Measurements from ENCODE around the gene RAB24. TPM values are rescaled to one million over a fixed set of nuclear protein-coding genes. Genes with fewer than 3 reads are reported as not detected.

The RAB24 gene
- total RNA-seq, 3 donors from 2014 or later (not counting 1 experiment from before 2014, with no cell fraction given): 42.5 to 55.4 (median 49.5) TPM

DNA sequence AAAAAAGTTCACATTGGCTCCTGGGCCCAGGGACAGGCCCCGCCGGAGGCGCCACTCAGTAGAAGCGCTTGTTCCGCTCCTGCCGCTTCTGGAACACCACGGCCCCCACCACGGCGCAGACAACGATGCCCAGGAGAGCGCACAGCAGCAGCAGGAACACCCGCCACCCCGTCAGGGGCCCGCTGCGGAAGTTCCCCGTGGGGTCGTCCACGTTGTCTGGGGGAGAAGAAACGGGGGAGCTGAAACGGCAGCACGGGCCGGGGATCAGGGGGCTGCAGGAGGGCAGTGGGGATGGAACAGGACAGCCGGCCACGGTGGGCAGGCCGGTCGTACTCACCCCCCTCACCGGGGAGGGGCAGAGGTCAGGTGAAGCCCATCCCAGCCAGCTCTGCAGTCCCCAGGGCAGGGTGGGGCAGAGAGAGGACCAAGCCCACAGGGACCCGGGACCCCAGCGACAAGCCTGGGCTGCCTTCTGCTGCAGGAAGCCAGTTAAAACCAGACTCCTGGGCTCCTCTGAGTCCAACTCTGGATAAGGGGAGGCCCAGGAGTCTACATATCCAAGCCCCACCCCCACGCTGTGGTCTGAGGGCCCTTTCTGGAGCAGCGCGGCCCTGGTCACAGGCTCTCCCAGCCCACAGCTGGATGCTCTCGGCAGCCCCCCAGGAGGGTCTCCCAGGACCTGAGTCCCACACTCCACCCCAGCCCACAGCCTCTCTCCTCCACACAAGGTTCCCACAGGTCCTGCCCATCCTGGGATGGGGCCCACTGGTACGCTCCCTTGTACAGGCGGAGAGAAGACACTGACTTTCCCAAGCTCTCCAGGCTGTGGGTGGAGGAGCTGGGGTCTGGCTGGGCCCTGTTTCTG lies 28.7 kb upstream of the RAB24 start:
- H3K36me3 ChIP-seq (ENCODE audit: control insufficient read depth, insufficient read depth, low read length): peaks cover 56% of the 10 kb centered on the region
- no peak for ATAC-seq

DNA sequence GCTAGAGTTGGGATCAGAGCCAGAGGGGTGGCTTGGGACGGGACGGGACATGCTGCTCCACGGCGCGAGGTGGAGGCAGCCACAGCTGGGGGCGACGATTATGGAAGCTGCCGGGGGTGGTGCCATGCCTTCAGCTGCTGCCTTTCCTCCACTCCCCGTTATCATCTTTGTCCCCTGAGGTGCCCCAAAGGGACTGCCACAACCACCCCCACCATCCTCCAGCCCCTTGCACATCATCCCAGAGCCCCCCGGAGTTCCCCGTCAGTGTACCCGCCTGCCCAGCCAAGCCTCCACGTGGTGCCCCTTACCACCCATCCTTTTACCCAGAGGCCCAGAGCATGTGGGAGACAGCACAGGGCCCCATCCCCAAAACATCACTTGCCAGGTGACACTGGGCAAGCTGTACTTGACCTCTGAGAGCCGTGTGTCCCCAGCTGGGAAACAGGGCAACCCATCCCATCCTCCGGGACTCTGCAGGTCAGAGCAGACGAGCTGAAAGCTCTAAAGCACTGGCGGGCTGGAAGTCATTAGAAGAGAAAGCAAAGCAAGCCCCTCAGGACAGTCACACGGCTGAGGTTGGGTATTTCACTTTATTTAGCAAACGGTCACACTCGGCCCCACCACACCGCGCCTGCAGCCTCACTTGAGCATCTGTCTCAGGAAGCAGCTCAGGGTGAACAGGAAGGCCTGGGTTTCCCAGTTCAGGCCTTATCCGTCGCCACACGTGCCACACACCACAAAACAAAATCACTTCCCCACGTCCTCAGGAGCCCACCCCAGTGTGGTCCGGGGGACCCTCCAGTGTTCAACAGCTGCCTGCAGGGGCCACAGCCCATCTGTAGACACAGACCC lies 27.7 kb upstream of the RAB24 start:
- TF ChIP-seq, protein P1, sequence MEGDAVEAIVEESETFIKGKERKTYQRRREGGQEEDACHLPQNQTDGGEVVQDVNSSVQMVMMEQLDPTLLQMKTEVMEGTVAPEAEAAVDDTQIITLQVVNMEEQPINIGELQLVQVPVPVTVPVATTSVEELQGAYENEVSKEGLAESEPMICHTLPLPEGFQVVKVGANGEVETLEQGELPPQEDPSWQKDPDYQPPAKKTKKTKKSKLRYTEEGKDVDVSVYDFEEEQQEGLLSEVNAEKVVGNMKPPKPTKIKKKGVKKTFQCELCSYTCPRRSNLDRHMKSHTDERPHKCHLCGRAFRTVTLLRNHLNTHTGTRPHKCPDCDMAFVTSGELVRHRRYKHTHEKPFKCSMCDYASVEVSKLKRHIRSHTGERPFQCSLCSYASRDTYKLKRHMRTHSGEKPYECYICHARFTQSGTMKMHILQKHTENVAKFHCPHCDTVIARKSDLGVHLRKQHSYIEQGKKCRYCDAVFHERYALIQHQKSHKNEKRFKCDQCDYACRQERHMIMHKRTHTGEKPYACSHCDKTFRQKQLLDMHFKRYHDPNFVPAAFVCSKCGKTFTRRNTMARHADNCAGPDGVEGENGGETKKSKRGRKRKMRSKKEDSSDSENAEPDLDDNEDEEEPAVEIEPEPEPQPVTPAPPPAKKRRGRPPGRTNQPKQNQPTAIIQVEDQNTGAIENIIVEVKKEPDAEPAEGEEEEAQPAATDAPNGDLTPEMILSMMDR (IDR thresholded peaks at IDR 0.05): no peak
- Histone ChIP-seq H3K9me3 (ENCODE audit: control insufficient read depth, insufficient read depth, low read length) (no peaks in the 10 kb centered on the region), H3K4me1 (ENCODE audit: control insufficient read depth, insufficient read depth, low read length) (peaks cover 91% of the 10 kb centered on the region), H3K27ac (ENCODE audit: low read length) (peak overlapping the region; percentile 58), H3K4me3 (ENCODE audit: low read length) (no peak overlapping the region), H3K27me3 (ENCODE audit: control insufficient read depth, insufficient read depth, low read length) (no peaks in the 10 kb centered on the region), H3K36me3 (ENCODE audit: control insufficient read depth, insufficient read depth, low read length) (peaks cover 45% of the 10 kb centered on the region)
- H3K27me3 Mint-ChIP-seq (ENCODE audit: low read depth in 2 of 2): no peaks in the 10 kb centered on the region
- peak; percentile 30 to 58 (median 52) for ATAC-seq
- H3K9me3 Mint-ChIP-seq: no peaks in the 10 kb centered on the region
- intact Hi-C loops (cut with micrococcal nuclease): no loop called here
- WGBS (ENCODE audit: insufficient coverage): 42% methylated on average over 27 of the region's 27 CpGs
- H3K27ac Mint-ChIP-seq: peak overlapping the region; percentile 76 to 90
- peak in 1 of 2 donors; percentile 47 for DNase-seq
- peak overlapping the region; percentile 63 for H3K4me3 Mint-ChIP-seq
- peaks cover 40 to 74% of the 10 kb centered on the region in 2 donors for H3K4me1 Mint-ChIP-seq
- H3K36me3 Mint-ChIP-seq: no peaks in the 10 kb centered on the region

More for the DNA sequence above, 28.7 kb upstream of the RAB24 start:
- H3K27me3 Mint-ChIP-seq (ENCODE audit: low read depth in 2 of 2): no peaks in the 10 kb centered on the region
- 59% methylated on average over 35 of the region's 35 CpGs for WGBS (ENCODE audit: insufficient coverage)
- intact Hi-C loops (cut with micrococcal nuclease): no loop called here
- peaks cover 96% of the 10 kb centered on the region for H3K4me1 ChIP-seq (ENCODE audit: control insufficient read depth, insufficient read depth, low read length)
- no peak overlapping the region for H3K4me3 ChIP-seq (ENCODE audit: low read length)
- H3K27ac ChIP-seq (ENCODE audit: low read length): no peak overlapping the region
- H3K9me3 ChIP-seq (ENCODE audit: control insufficient read depth, insufficient read depth, low read length): no peaks in the 10 kb centered on the region
- H3K27ac Mint-ChIP-seq: peak overlapping the region; percentile 76 to 90
- H3K36me3 Mint-ChIP-seq: no peaks in the 10 kb centered on the region
- H3K4me3 Mint-ChIP-seq: no peak overlapping the region
- H3K27me3 ChIP-seq (ENCODE audit: control insufficient read depth, insufficient read depth, low read length): no peaks in the 10 kb centered on the region
- H3K9me3 Mint-ChIP-seq: no peaks in the 10 kb centered on the region
- TF ChIP-seq, protein P1 (IDR thresholded peaks at IDR 0.05): no peak
- no peak for DNase-seq
- peaks cover 40 to 70% of the 10 kb centered on the region in 2 donors for H3K4me1 Mint-ChIP-seq

DNA sequence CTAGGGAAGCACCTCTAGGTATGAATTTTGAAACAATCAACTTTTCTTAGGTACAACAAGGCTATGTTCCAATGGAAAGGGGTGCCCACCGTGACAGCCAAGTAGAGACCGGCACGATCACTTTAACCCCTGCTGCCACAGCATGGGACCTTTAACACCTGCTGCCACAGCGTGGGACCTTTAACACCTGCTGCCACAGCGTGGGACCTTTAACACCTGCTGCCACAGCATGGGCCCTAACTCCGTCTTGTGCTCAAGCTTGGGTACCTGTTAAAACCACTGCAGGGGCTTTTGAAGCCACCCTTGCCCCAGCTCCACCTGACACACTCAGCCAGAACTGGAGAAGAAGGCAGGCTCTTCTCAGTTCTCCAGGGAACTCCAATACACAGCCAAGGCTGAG lies 26.4 kb upstream of the RAB24 start:
- WGBS (ENCODE audit: insufficient coverage): 52% methylated on average over 6 of the region's 6 CpGs
- no peaks in the 10 kb centered on the region for H3K9me3 Mint-ChIP-seq
- H3K27me3 Mint-ChIP-seq (ENCODE audit: low read depth in 2 of 2): no peaks in the 10 kb centered on the region
- H3K4me3 ChIP-seq (ENCODE audit: low read length): no peak overlapping the region
- DNase-seq (no peak), ATAC-seq (no peak)
- peaks cover 80% of the 10 kb centered on the region for H3K4me1 ChIP-seq (ENCODE audit: control insufficient read depth, insufficient read depth, low read length)
- peak overlapping the region; percentile 35 for H3K4me3 Mint-ChIP-seq
- no peaks in the 10 kb centered on the region for H3K36me3 Mint-ChIP-seq
- H3K27ac ChIP-seq (ENCODE audit: low read length): no peak overlapping the region
- peak overlapping the region; percentile 76 to 90 for H3K27ac Mint-ChIP-seq
- H3K4me1 Mint-ChIP-seq: peaks cover 40 to 74% of the 10 kb centered on the region in 2 donors
- no peaks in the 10 kb centered on the region for H3K27me3 ChIP-seq (ENCODE audit: control insufficient read depth, insufficient read depth, low read length)
- intact Hi-C loops (cut with micrococcal nuclease): loop anchor here (5.0 kb wide), 1 partner anchor 32 kb away; no protein-coding TSS in a partner anchor
- TF ChIP-seq, protein P1 (IDR thresholded peaks at IDR 0.05): no peak
- no peaks in the 10 kb centered on the region for H3K9me3 ChIP-seq (ENCODE audit: control insufficient read depth, insufficient read depth, low read length)
- H3K36me3 ChIP-seq (ENCODE audit: control insufficient read depth, insufficient read depth, low read length): peaks cover 34% of the 10 kb centered on the region

All from natural killer cell (primary cell).